ENCODE results near the gene SKAP2. TPM values are rescaled to one million over a fixed set of nuclear protein-coding genes. Genes with fewer than 3 reads are reported as not detected.

Gene SKAP2
- total and polyA plus RNA-seq, 10 of the 15 experiments (the other 5 are each of a cell fraction or from before 2014, with no cell fraction given), result 10.9 to 40.6 (median 23.5) TPM

DNA sequence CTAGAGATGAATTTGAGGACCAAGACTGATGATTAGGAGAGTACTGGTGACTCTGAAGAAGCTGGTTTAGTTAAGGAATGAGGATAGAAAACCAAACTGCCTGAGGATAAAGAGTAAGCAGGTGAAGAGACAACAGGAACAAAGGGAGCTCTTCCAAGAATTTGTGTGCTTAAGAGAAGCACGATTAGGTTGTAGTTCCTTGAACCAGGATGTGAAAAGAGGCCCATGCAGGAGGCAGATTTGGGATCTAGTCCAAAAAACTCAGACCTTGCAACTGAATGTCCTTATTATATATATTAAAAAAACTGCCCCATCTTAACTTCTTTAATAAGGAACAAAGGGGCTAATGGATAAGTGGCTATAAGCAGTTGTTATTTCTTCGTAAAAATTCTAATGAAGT lies 150.4 kb downstream of the SKAP2 start:
- ATAC-seq (no peak), DNase-seq (ENCODE audit: low read depth, low spot score) (no peak), FAIRE-seq (no peak)
- Histone ChIP-seq H4K20me1 (ENCODE audit: control insufficient read depth, insufficient read depth) (no peaks in the 10 kb centered on the region), H3K4me1 (ENCODE audit: control insufficient read depth, insufficient read depth, low read length) (no peaks in the 10 kb centered on the region), H3K9ac (ENCODE audit: control insufficient read depth, insufficient read depth, low read length) (no peak overlapping the region), H3K4me3 (no peak overlapping the region), H3K36me3 (ENCODE audit: control insufficient read depth in 2 of 2, insufficient read depth in 2 of 2, low read length in 1 of 2) (peaks cover 0 to 1% of the 10 kb centered on the region in 2 experiments; a peak in 1 of 4 replicates), H3K27me3 (replicated peaks in 1 of 2; ENCODE audit: control insufficient read depth in 2 of 2, insufficient read depth in 2 of 2, low read length in 1 of 2) (no peaks in the 10 kb centered on the region), H3K79me2 (ENCODE audit: control insufficient read depth, insufficient read depth, low read length) (no peaks in the 10 kb centered on the region), H3K4me2 (ENCODE audit: control insufficient read depth, insufficient read depth) (no peak overlapping the region), H3K27ac (ENCODE audit: control insufficient read depth, insufficient read depth) (no peak overlapping the region), H2AFZ (ENCODE audit: control insufficient read depth, low read depth, low read length) (no peak overlapping the region), H3K9me3 (replicated peaks; ENCODE audit: control insufficient read depth, insufficient read depth, low read length) (no peaks in the 10 kb centered on the region)
- in situ Hi-C loops (cut with MboI) (no loop called here), intact Hi-C loops (cut with micrococcal nuclease; ENCODE audit: unreplicated experiment) (no loop called here)
- 94% methylated on average over 2 of the region's 2 CpGs for WGBS (ENCODE audit: insufficient coverage, insufficient replicate concordance, low lambda C conversion rate, missing lambda C conversion rate)
- no TSS peak for BruUV-seq (replicated peaks)
- ChIA-PET CTCF (interaction anchor here (1.1 kb wide), 1 partner anchor 32 kb away, joined by 4 read pairs; no protein-coding TSS in a partner anchor), SMC1A (ENCODE audit: uncharacterized antibody, unreplicated experiment) (interaction anchor here (0.9 kb wide), 1 partner anchor 10 kb away, joined by 3 read pairs; no protein-coding TSS in a partner anchor), RAD21 (ENCODE audit: unreplicated experiment) (interaction anchor here (1.1 kb wide), 1 partner anchor 16 kb away, joined by 3 read pairs; no protein-coding TSS in a partner anchor), POLR2A (no interaction called here)
- TF ChIP-seq BACH1 (IDR thresholded peaks at IDR 0.05; ENCODE audit: borderline replicate concordance) (no peak), RCOR1 (conservative IDR thresholded peaks at IDR 0.05; ENCODE audit: low read depth, low read length) (no peak), ZNF24 (IDR thresholded peaks at IDR 0.05) (no peak), MTA3 (IDR thresholded peaks at IDR 0.05; ENCODE audit: borderline replicate concordance, low read length) (no peak), RAD51 (IDR thresholded peaks at IDR 0.05) (no peak), NFYA (IDR thresholded peaks at IDR 0.05; ENCODE audit: borderline replicate concordance, low read depth, low read length) (no peak), NFIC (IDR thresholded peaks at IDR 0.05; ENCODE audit: low read depth, low read length) (no peak), ZNF622 (IDR thresholded peaks at IDR 0.05) (no peak), RUNX3 (IDR thresholded peaks at IDR 0.05; ENCODE audit: low read length) (no peak), NFXL1 (IDR thresholded peaks at IDR 0.05; ENCODE audit: borderline replicate concordance) (no peak), STAT3 (IDR thresholded peaks at IDR 0.05; ENCODE audit: low read depth, low read length) (no peak)
- TF ChIP-seq, protein P1, sequence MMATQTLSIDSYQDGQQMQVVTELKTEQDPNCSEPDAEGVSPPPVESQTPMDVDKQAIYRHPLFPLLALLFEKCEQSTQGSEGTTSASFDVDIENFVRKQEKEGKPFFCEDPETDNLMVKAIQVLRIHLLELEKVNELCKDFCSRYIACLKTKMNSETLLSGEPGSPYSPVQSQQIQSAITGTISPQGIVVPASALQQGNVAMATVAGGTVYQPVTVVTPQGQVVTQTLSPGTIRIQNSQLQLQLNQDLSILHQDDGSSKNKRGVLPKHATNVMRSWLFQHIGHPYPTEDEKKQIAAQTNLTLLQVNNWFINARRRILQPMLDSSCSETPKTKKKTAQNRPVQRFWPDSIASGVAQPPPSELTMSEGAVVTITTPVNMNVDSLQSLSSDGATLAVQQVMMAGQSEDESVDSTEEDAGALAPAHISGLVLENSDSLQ (IDR thresholded peaks at IDR 0.05), result no peak
- TF ChIP-seq, protein P2, sequence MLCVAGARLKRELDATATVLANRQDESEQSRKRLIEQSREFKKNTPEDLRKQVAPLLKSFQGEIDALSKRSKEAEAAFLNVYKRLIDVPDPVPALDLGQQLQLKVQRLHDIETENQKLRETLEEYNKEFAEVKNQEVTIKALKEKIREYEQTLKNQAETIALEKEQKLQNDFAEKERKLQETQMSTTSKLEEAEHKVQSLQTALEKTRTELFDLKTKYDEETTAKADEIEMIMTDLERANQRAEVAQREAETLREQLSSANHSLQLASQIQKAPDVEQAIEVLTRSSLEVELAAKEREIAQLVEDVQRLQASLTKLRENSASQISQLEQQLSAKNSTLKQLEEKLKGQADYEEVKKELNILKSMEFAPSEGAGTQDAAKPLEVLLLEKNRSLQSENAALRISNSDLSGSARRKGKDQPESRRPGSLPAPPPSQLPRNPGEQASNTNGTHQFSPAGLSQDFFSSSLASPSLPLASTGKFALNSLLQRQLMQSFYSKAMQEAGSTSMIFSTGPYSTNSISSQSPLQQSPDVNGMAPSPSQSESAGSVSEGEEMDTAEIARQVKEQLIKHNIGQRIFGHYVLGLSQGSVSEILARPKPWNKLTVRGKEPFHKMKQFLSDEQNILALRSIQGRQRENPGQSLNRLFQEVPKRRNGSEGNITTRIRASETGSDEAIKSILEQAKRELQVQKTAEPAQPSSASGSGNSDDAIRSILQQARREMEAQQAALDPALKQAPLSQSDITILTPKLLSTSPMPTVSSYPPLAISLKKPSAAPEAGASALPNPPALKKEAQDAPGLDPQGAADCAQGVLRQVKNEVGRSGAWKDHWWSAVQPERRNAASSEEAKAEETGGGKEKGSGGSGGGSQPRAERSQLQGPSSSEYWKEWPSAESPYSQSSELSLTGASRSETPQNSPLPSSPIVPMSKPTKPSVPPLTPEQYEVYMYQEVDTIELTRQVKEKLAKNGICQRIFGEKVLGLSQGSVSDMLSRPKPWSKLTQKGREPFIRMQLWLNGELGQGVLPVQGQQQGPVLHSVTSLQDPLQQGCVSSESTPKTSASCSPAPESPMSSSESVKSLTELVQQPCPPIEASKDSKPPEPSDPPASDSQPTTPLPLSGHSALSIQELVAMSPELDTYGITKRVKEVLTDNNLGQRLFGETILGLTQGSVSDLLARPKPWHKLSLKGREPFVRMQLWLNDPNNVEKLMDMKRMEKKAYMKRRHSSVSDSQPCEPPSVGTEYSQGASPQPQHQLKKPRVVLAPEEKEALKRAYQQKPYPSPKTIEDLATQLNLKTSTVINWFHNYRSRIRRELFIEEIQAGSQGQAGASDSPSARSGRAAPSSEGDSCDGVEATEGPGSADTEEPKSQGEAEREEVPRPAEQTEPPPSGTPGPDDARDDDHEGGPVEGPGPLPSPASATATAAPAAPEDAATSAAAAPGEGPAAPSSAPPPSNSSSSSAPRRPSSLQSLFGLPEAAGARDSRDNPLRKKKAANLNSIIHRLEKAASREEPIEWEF (IDR thresholded peaks at IDR 0.05; ENCODE audit: insufficient replicate concordance, low read depth, low read length), result no peak
- TF ChIP-seq, protein P3, sequence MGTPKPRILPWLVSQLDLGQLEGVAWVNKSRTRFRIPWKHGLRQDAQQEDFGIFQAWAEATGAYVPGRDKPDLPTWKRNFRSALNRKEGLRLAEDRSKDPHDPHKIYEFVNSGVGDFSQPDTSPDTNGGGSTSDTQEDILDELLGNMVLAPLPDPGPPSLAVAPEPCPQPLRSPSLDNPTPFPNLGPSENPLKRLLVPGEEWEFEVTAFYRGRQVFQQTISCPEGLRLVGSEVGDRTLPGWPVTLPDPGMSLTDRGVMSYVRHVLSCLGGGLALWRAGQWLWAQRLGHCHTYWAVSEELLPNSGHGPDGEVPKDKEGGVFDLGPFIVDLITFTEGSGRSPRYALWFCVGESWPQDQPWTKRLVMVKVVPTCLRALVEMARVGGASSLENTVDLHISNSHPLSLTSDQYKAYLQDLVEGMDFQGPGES (IDR thresholded peaks at IDR 0.05), result no peak
- TF ChIP-seq, protein P4, sequence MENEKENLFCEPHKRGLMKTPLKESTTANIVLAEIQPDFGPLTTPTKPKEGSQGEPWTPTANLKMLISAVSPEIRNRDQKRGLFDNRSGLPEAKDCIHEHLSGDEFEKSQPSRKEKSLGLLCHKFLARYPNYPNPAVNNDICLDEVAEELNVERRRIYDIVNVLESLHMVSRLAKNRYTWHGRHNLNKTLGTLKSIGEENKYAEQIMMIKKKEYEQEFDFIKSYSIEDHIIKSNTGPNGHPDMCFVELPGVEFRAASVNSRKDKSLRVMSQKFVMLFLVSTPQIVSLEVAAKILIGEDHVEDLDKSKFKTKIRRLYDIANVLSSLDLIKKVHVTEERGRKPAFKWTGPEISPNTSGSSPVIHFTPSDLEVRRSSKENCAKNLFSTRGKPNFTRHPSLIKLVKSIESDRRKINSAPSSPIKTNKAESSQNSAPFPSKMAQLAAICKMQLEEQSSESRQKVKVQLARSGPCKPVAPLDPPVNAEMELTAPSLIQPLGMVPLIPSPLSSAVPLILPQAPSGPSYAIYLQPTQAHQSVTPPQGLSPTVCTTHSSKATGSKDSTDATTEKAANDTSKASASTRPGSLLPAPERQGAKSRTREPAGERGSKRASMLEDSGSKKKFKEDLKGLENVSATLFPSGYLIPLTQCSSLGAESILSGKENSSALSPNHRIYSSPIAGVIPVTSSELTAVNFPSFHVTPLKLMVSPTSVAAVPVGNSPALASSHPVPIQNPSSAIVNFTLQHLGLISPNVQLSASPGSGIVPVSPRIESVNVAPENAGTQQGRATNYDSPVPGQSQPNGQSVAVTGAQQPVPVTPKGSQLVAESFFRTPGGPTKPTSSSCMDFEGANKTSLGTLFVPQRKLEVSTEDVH (IDR thresholded peaks at IDR 0.05; ENCODE audit: low read depth, partially characterized antibody), result no peak

All from GM12878 (cell line).